ENCODE data around the gene C2CD4D. TPM values are rescaled to one million over a fixed set of nuclear protein-coding genes. Genes with fewer than 3 reads are reported as not detected.
A peak's percentile ranks its signal among the peaks of the same experiment; 100 is the strongest.

C2CD4D gene
- total and polyA plus RNA-seq, 8 donors, result 0.26 to 0.92 (median 0.52) TPM

- no peak for TF ChIP-seq CTCF (IDR thresholded peaks at IDR 0.05)
- Histone ChIP-seq H3K36me3 (no peaks in the 10 kb centered on the region), H3K4me1 (peaks cover 0 to 8% of the 10 kb centered on the region in 2 donors), H3K27ac (no peak overlapping the region), H3K27me3 (no peaks in the 10 kb centered on the region), H3K9me3 (no peaks in the 10 kb centered on the region), H3K4me3 (no peak overlapping the region)
- intact Hi-C loops (cut with DNase I), result no loop called here
- DNase-seq (no peak), ATAC-seq (no peak)
Observed at GRCh38 chr1:151820940-151821339, 18.7 kb downstream of the C2CD4D start.

GRCh38 chr1:151819976-151820623 lies 19.5 kb downstream of the C2CD4D start:
- Histone ChIP-seq H3K27me3 (no peaks in the 10 kb centered on the region), H3K27ac (no peak overlapping the region), H3K4me1 (peaks cover 0 to 8% of the 10 kb centered on the region in 2 donors), H3K9me3 (no peaks in the 10 kb centered on the region), H3K36me3 (no peaks in the 10 kb centered on the region), H3K4me3 (no peak overlapping the region)
- no peak for TF ChIP-seq CTCF (IDR thresholded peaks at IDR 0.05)
- DNase-seq, result no peak
- intact Hi-C loops (cut with DNase I), result no loop called here
- peak; percentile 31 for ATAC-seq

- Histone ChIP-seq H3K4me3 (no peak overlapping the region), H3K27me3 (no peaks in the 10 kb centered on the region), H3K4me1 (peaks cover 0 to 8% of the 10 kb centered on the region in 2 donors), H3K36me3 (no peaks in the 10 kb centered on the region), H3K9me3 (no peaks in the 10 kb centered on the region), H3K27ac (no peak overlapping the region)
- DNase-seq (no peak), ATAC-seq (no peak)
- intact Hi-C loops (cut with DNase I), result no loop called here
- no peak for TF ChIP-seq CTCF (IDR thresholded peaks at IDR 0.05)
Observed at GRCh38 chr1:151819227-151819835, 20.3 kb downstream of the C2CD4D start.

- Histone ChIP-seq H3K27ac (no peak overlapping the region), H3K27me3 (no peaks in the 10 kb centered on the region), H3K9me3 (no peaks in the 10 kb centered on the region), H3K4me3 (no peak overlapping the region), H3K4me1 (peaks cover 0 to 8% of the 10 kb centered on the region in 2 donors), H3K36me3 (no peaks in the 10 kb centered on the region)
- DNase-seq, result no peak
- intact Hi-C loops (cut with DNase I), result no loop called here
- no peak for ATAC-seq
- no peak for TF ChIP-seq CTCF (IDR thresholded peaks at IDR 0.05)
Observed at GRCh38 chr1:151817353-151817730, 22.3 kb downstream of the C2CD4D start.

GRCh38 chr1:151816548-151817352 lies 22.9 kb downstream of the C2CD4D start:
- H3K9me3 ChIP-seq, result no peaks in the 10 kb centered on the region
- intact Hi-C loops (cut with DNase I), result no loop called here
- ATAC-seq (no peak), DNase-seq (no peak)
- H3K4me1 ChIP-seq, result peaks cover 0 to 8% of the 10 kb centered on the region in 2 donors
- no peaks in the 10 kb centered on the region for H3K36me3 ChIP-seq
- H3K27me3 ChIP-seq, result no peaks in the 10 kb centered on the region
- no peak overlapping the region for H3K27ac ChIP-seq
- TF ChIP-seq CTCF (IDR thresholded peaks at IDR 0.05), result no peak
- no peak overlapping the region for H3K4me3 ChIP-seq

Data from left lung (tissue), 10 donors.